Heart right ventricle (tissue), 16 donors: Measurements from ENCODE around the gene RAB32. TPM values are rescaled to one million over a fixed set of nuclear protein-coding genes. Genes with fewer than 3 reads are reported as not detected.

Source experiments
- ATAC-seq, 8 donors: fragments of 200-7000 bp; cut with Tn5 transposase; one replicate each; pipeline ENCODE4 v1.9.1; 2020; ENCODE audit warnings: mild to moderate bottlenecking in 8 of 8, moderate library complexity in 8 of 8, moderate number of reproducible peaks in 1 of 8
- DNase-seq, 2 donors: peaks; one replicate each; pipeline ENCODE4 v3.0.0-alpha.2; 2020
- H3K27ac ChIP-seq, 10 donors: fragments of 200-600 bp; sonication (generic) in 2 of 10; one replicate each; pipeline versions ENCODE4 v1.5.0 to v1.8.0; 2020 to 2022; ENCODE audit warnings: mild to moderate bottlenecking in 3 of 10
- H3K27me3 ChIP-seq, 7 donors: fragments of 200-600 bp; one replicate each; pipeline ENCODE4 v1.8.0; 2021 to 2022; ENCODE audit warnings: mild to moderate bottlenecking in 2 of 7
- H3K36me3 ChIP-seq, 9 donors: fragments of 200-600 bp; sonication (generic) in 1 of 9; one replicate each; pipeline versions ENCODE4 v1.5.0 to v1.8.0; 2020 to 2022; ENCODE audit warnings: mild to moderate bottlenecking in 2 of 9
- H3K4me1 ChIP-seq, 9 donors: fragments of 200-600 bp; sonication (generic) in 1 of 9; one replicate each; pipeline versions ENCODE4 v1.5.0 to v1.8.0; 2020 to 2022; ENCODE audit warnings: mild to moderate bottlenecking in 4 of 9
- H3K4me3 ChIP-seq, 10 donors: fragments of 200-600 bp; sonication (generic) in 2 of 10; one replicate each; pipeline versions ENCODE4 v1.5.0 to v1.8.0; 2020 to 2022; ENCODE audit warnings: mild to moderate bottlenecking in 7 of 10, moderate library complexity in 2 of 10
- H3K9me3 ChIP-seq, 11 donors: fragments of 200-600 bp in 10 of 11; sonication (generic) in 2 of 11; one replicate each; pipeline versions ENCODE4 v1.5.0 to v1.8.0; 2013 to 2022; ENCODE audit warnings: mild to moderate bottlenecking in 2 of 11, control low read depth in 1 of 11, moderate library complexity in 1 of 11
- WGBS, 2 donors: extraction: QIAGEN DNeasy Blood & Tissue Kit; methylation state at CpG; one replicate each; pipeline ENCODE4 v1.1.7; 2013; ENCODE audit warnings: inconsistent platforms in 1 of 2; 5-methylcytosine and 5-hydroxymethylcytosine counted together
- intact Hi-C, 10 donors: fragments of 100-400 bp; cut with DNase I; formaldehyde crosslinking; loops; one replicate each; pipeline versions ENCODE4 v1.11.1 to v1.14.2; 2022
- polyA plus RNA-seq, 2 donors: library from polyadenylated mRNA; stranded (reverse); fragments of 200-250 nt; gene quantifications; one replicate each; pipeline ENCODE4 v1.2.3, GENCODE V29; 2013
- total RNA-seq, 10 donors: library from RNA; stranded (reverse); fragmentation: NEBNext Ultra II Directional in 3 of 10; extraction: Animal tissue kit (Norgen Biotek cat#: 25700) in 3 of 10; gene quantifications; one replicate each; pipeline versions ENCODE4 v1.2.1 to v1.2.4, GENCODE V29; 2021 to 2023
- TF ChIP-seq, protein P1 (sequence below), 9 donors: fragments of 200-600 bp; sonication (generic) in 2 of 9; IDR thresholded peaks; one replicate each; pipeline versions ENCODE4 v1.5.0 to v1.8.0; 2021 to 2022; ENCODE audit warnings: antibody characterized with exemption in 9 of 9, mild to moderate bottlenecking in 5 of 9, moderate library complexity in 1 of 9
- donor health status: Arrhythmogenic right ventricular cardiomyopathy.
- donor health status: ischemic (EF 13 %, LVEDD 7.1; RV severe dilation, severe dysfunction).
- donor health status: healthy with polysubstance abuse.
- donor health status: DM: no; HTN: yes; CAD: no.
- donor health status: DM: no; HTN: no; CAD: no.
- donor health status: ischemic (EF 25% LVEDD 6.9; RV normal size, moderate dysfunction).
- donor health status: ischemic (EF 25% LVEDD 5.7; RV mildly dilated, moderate dysfunction).
- donor health status: healthy.
- donor health status: DM: yes; HTN: yes; CAD: no.
- donor health status: Ischemic cardiomyopathy.
- donor health status: ischemic (EF 35%, LVEDD 5.7; RV mildly dilated, moderate dysfunction).
- donor health status: nonischemic (EF 11% LVEDD 7.7; RV severe dilation, severe dysfunction).
- donor health status: DM: yes; HTN: yes; CAD: no.
- donor health status: PGD.
- donor health status: ischemic (EF 29% LVEDD 5.4; RV normal size, mild dysfunction).
- donor health status: nonischemic (EF 23%, LVEDD 6.1; RV moderate dilation, normal function).

The RAB32 gene
- total and polyA plus RNA-seq, 12 donors, result 1.6 to 14.5 (median 4.2) TPM

DNA sequence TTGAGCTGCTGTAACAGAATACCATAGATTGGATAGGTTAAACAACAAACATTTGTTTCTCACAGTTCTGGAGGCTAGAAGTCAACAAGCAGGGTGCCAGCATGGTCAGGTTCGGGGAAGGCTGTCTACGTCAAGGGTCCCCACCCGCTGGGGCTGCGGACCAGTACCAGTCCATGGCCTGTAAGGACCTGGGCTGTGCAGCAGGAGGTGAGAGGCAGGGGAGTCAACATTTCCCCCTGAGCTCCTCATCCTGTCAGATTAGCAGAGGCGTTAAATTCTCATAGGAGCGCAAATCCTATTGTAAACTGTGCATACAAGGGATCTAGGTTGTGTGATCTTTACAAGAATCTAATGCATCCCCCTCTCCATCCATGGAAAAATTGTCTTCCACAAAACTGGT lies 58.9 kb downstream of the RAB32 start:
- Histone ChIP-seq H3K4me3 (no peak overlapping the region), H3K27me3 (peaks cover 0 to 7% (median 0%) of the 10 kb centered on the region in 7 donors), H3K9me3 (peaks cover 0 to 10% (median under 1%) of the 10 kb centered on the region in 11 donors), H3K27ac (no peak overlapping the region), H3K36me3 (no peaks in the 10 kb centered on the region), H3K4me1 (peaks cover 0 to 8% (median 3%) of the 10 kb centered on the region in 9 donors)
- 45 to 58% methylated on average over 6 of the region's 6 CpGs for WGBS, 2 donors
- TF ChIP-seq, protein P1, sequence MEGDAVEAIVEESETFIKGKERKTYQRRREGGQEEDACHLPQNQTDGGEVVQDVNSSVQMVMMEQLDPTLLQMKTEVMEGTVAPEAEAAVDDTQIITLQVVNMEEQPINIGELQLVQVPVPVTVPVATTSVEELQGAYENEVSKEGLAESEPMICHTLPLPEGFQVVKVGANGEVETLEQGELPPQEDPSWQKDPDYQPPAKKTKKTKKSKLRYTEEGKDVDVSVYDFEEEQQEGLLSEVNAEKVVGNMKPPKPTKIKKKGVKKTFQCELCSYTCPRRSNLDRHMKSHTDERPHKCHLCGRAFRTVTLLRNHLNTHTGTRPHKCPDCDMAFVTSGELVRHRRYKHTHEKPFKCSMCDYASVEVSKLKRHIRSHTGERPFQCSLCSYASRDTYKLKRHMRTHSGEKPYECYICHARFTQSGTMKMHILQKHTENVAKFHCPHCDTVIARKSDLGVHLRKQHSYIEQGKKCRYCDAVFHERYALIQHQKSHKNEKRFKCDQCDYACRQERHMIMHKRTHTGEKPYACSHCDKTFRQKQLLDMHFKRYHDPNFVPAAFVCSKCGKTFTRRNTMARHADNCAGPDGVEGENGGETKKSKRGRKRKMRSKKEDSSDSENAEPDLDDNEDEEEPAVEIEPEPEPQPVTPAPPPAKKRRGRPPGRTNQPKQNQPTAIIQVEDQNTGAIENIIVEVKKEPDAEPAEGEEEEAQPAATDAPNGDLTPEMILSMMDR (IDR thresholded peaks at IDR 0.05), result no peak
- ATAC-seq (no peak), DNase-seq (no peak)
- intact Hi-C loops, result no loop called here

Other genes with a start within 250 kb of the RAB32 start
- gene ADGB, start 55.1 kb downstream of the RAB32 start, total RNA-seq, result 1 to 10 TPM in 1 of 10 donors, not detected in 9; 3.7 TPM
- not detected for gene ADGB, start 55.1 kb downstream of the RAB32 start, polyA plus RNA-seq